Kidney epithelial cell (primary cell): ENCODE measurements around the gene ITPKB. TPM values are rescaled to one million over a fixed set of nuclear protein-coding genes. Genes with fewer than 3 reads are reported as not detected.
"Not testable (repeated sequence)": the region's sequence is repeated elsewhere in the genome, so short reads cannot be mapped to it uniquely, and the experiment has no call there.

Source experiments
- DNase-seq: peaks from one replicate; pipeline ENCODE4 v3.0.0-alpha.2; 2010; ENCODE audit warnings: low read depth
- H3K27me3 ChIP-seq: 2 replicates; pipeline ENCODE4 v1.6.0; 2011; ENCODE audit warnings: low read length; ENCODE audit not compliant: control insufficient read depth, insufficient read depth
- H3K36me3 ChIP-seq: 2 replicates; pipeline ENCODE4 v1.5.1; 2011; ENCODE audit warnings: low read length; ENCODE audit not compliant: control insufficient read depth, insufficient read depth
- H3K4me3 ChIP-seq: 2 replicates; pipeline ENCODE4 v1.5.1; 2011; ENCODE audit warnings: low read depth, mild to moderate bottlenecking, control low read depth, low read length
- total RNA-seq: library from RNA; depleted of rRNA; stranded (reverse); fragments of >200 nt; gene quantifications from 2 replicates; pipeline ENCODE4 v1.2.3, GENCODE V29; 2015
- TF ChIP-seq, protein P1 (sequence below): IDR thresholded peaks from 2 replicates; pipeline ENCODE4 v1.5.1; 2011; ENCODE audit warnings: mild to moderate bottlenecking, moderate library complexity, low read length, control low read depth, inconsistent platforms; ENCODE audit not compliant: insufficient read depth, poor library complexity, severe bottlenecking

The ITPKB gene
- total RNA-seq, 1 donor from 2014 or later, result 11.7 TPM

DNA sequence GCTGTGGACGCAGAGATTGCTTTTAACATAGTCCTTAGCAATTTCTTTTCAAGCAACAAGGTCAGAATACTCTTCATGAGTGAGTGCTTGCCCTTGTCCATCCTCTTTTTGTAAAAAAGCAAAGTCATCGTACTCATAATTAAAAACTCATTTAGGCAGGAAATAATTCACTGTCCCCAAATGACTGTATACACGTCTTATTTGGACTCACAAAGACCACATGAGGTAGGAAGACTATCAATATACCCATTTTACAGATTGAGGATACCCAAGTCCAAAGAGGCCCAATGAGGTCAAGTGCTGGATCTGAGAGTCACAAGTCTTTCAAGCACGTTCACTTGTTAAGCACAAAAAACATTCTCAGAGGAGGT lies 13.2 kb downstream of the ITPKB start:
- DNase-seq, result no peak
- Histone ChIP-seq H3K4me3 (no peak overlapping the region), H3K36me3 (no peaks in the 10 kb centered on the region), H3K27me3 (no peaks in the 10 kb centered on the region)
- TF ChIP-seq, protein P1, sequence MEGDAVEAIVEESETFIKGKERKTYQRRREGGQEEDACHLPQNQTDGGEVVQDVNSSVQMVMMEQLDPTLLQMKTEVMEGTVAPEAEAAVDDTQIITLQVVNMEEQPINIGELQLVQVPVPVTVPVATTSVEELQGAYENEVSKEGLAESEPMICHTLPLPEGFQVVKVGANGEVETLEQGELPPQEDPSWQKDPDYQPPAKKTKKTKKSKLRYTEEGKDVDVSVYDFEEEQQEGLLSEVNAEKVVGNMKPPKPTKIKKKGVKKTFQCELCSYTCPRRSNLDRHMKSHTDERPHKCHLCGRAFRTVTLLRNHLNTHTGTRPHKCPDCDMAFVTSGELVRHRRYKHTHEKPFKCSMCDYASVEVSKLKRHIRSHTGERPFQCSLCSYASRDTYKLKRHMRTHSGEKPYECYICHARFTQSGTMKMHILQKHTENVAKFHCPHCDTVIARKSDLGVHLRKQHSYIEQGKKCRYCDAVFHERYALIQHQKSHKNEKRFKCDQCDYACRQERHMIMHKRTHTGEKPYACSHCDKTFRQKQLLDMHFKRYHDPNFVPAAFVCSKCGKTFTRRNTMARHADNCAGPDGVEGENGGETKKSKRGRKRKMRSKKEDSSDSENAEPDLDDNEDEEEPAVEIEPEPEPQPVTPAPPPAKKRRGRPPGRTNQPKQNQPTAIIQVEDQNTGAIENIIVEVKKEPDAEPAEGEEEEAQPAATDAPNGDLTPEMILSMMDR, result no peak

DNA sequence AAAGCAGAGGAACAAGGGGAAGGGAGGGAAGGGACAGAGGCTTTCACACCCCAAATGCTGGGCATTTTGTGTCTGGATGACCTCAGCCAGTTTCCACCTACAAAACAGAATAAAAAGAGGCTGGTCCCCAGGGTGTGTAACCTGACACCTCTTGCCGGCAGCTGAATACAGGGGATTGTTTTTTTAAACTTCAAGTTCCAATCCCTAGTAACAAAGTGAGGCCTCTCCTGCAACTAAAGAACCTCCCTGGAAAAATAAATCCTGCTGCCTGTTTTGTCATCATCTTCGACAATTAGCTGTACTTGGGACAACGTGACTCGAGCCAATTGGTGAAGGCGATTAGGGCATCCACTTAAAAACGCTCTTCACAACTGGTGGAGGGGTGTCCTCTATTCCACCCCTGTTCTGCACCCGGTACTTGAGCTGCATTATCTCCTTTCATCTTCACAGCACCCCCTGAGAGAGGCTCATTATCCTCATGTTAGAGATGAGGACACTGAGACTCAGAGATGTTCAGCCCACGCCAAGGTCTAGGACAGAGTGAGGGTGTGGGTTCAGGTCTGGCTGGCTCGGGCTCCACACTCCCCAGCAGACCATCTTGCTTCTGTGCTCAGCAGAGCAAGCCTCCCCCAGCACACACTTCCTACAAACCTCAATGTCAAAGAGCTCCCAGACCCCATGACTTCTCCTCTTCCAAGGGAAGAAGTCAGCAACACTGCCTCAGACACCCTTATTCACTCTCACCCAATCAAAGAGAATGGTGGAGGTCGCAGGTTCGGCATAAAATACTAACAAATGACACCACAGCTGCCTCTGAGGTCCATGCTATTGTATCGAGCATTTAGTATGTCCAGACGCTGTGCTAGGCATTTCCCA lies 15.2 kb downstream of the ITPKB start:
- no peak for DNase-seq
- no peaks in the 10 kb centered on the region for H3K36me3 ChIP-seq
- H3K4me3 ChIP-seq, result no peak overlapping the region
- TF ChIP-seq, protein P1, result no peak
- no peaks in the 10 kb centered on the region for H3K27me3 ChIP-seq

DNA sequence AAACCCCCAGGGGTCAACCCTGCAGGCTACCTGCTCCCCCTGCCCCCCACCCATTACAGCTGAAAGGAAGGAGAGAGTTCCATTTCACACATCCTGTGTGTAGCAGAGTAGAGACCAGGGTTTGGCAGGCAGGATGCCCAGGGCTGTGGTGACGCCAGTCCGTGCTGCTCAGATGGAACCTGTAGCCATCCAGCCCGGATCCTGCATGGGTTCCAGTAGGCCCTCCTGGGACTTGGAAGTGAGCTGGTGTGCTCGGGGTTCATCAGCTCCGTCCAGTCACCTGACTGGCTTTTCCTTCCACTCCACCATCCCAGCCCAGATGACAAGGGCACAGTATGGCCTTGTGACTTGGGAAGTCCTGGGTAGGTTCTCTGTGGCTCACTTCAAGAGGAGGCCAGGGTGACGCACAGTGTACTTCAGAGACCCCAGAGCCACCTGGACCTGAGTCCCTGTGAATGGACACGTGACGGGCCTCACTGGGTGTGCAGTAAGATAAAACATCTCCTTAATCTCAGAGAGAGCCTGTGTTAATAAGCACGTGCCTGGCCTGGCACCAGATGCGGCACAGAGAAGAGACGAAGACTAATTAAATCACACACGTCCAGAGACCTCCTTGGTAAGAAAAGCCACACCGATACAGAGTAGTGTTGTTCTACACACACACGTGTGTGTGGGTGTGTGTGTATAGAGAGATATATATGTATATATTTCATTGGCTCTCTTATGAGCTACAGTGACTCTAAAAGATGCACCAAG lies 16.0 kb downstream of the ITPKB start:
- H3K27me3 ChIP-seq, result no peaks in the 10 kb centered on the region
- TF ChIP-seq, protein P1, result no peak
- no peaks in the 10 kb centered on the region for H3K36me3 ChIP-seq
- no peak for DNase-seq
- no peak overlapping the region for H3K4me3 ChIP-seq

GRCh38 chr1:226722240-226722900 lies 16.7 kb downstream of the ITPKB start:
- DNase-seq, result no peak
- TF ChIP-seq, protein P1, result no peak

DNA sequence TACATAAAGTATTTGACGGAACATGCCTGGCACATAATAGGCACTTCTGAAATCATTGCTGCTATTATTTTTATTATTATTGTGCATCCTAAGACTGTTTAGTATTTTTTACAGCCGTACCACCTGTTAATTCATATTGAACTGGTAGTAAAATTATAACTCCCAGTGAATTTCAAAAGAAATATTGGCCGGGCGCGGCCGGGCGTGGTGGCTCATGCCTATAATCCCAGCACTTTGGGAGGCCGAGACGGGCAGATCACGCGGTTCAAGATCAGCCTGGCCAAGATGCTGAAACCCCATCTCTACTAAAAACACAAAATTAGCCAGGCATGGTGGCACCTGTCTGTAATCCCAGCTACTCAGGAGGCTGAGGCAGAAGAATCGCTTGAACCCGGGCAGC lies 18.5 kb downstream of the ITPKB start:
- not testable (repeated sequence) for DNase-seq, H3K36me3 ChIP-seq, H3K4me3 ChIP-seq, H3K27me3 ChIP-seq

More at GRCh38 chr1:226722240-226722900, 16.7 kb downstream of the ITPKB start:
- Histone ChIP-seq H3K4me3 (no peak overlapping the region), H3K36me3 (no peaks in the 10 kb centered on the region), H3K27me3 (no peaks in the 10 kb centered on the region)
